ENCODE data around the gene CD9. TPM values are rescaled to one million over a fixed set of nuclear protein-coding genes. Genes with fewer than 3 reads are reported as not detected.

CD9 gene
- total and polyA plus RNA-seq, 2 donors (not counting 1 experiment from before 2014, with no cell fraction given) = 7.2 to 12.8 TPM

DNA sequence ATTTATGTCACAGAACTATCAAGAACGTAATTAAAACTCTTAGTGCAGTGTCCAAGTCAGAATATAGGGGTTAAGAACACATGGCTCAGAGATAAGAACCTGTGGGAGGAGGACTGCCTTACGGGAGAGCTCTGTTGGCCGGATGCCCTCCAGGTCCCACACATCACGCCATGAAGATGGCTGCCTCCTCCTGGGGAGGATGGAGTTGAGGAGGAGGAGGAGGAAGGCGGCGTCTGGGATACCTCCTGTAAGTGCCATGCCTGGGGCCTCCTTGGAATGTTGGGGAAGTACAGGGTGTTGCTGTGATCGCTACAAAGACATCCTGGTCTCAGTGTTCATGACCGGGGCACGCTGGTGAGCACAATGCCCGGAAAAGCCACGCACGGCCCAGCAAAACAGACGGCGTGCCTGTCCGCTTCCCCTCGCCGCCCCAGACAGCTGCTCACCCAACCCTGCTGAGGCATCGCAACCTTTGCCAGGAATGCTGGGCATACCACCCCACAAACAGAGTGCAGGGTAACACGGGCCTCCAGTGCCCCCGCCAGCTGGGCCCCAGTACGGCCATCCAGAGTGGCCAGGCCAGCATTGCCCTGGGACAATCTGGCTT is 28.7 kb upstream of the CD9 start:
- Histone ChIP-seq H3K4me2 (replicated peaks; ENCODE audit: low read depth, low read length, poor library complexity, severe bottlenecking) (no peak overlapping the region), H3K4me1 (ENCODE audit: control insufficient read depth in 2 of 2, insufficient read depth in 2 of 2, low read length in 2 of 2) (peaks cover 15 to 17% of the 10 kb centered on the region in 2 donors), H3K27me3 (replicated peaks in 1 of 4; ENCODE audit: control extremely low read depth in 1 of 4, control insufficient read depth in 3 of 4, insufficient read depth in 4 of 4, low read length in 3 of 4) (no peaks in the 10 kb centered on the region), H3K36me3 (replicated peaks in 1 of 2; ENCODE audit: control extremely low read depth in 1 of 2, control insufficient read depth in 1 of 2, extremely low read depth in 1 of 2, insufficient read depth in 2 of 2, low read length in 1 of 2) (no peaks in the 10 kb centered on the region), H3K4me3 (ENCODE audit: control extremely low read depth in 1 of 5, extremely low read depth in 1 of 5, insufficient read depth in 1 of 5, low read depth in 2 of 5, low read length in 4 of 5) (no peak overlapping the region), H3K79me2 (ENCODE audit: control insufficient read depth, insufficient read depth, low read length) (no peaks in the 10 kb centered on the region), H3K27ac (ENCODE audit: low read length in 2 of 2) (no peak overlapping the region), H2AFZ (ENCODE audit: insufficient read depth, low read depth, low read length, poor library complexity, severe bottlenecking) (no peak overlapping the region), H3K9ac (ENCODE audit: low read length) (no peak overlapping the region), H4K20me1 (ENCODE audit: control insufficient read depth, insufficient read depth, low read length, poor library complexity, severe bottlenecking) (no peaks in the 10 kb centered on the region), H3K9me3 (ENCODE audit: control extremely low read depth in 1 of 3, control insufficient read depth in 2 of 3, insufficient read depth in 1 of 3, low read length in 2 of 3) (peaks cover 0 to 4% (median 0%) of the 10 kb centered on the region in 3 donors)
- TF ChIP-seq EZH2 (IDR thresholded peaks at IDR 0.05; ENCODE audit: borderline replicate concordance, insufficient read depth, low read depth, low read length, poor library complexity, severe bottlenecking) = no peak
- TF ChIP-seq, protein P1, sequence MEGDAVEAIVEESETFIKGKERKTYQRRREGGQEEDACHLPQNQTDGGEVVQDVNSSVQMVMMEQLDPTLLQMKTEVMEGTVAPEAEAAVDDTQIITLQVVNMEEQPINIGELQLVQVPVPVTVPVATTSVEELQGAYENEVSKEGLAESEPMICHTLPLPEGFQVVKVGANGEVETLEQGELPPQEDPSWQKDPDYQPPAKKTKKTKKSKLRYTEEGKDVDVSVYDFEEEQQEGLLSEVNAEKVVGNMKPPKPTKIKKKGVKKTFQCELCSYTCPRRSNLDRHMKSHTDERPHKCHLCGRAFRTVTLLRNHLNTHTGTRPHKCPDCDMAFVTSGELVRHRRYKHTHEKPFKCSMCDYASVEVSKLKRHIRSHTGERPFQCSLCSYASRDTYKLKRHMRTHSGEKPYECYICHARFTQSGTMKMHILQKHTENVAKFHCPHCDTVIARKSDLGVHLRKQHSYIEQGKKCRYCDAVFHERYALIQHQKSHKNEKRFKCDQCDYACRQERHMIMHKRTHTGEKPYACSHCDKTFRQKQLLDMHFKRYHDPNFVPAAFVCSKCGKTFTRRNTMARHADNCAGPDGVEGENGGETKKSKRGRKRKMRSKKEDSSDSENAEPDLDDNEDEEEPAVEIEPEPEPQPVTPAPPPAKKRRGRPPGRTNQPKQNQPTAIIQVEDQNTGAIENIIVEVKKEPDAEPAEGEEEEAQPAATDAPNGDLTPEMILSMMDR (IDR thresholded peaks at IDR 0.05) = no peak
- intact Hi-C loops (cut with micrococcal nuclease) = no loop called here
- ChIA-PET CTCF (no interaction called here), POLR2A (no interaction called here)
- peaks cover 13% of the 10 kb centered on the region for H3K4me1 Mint-ChIP-seq
- no peak for ATAC-seq (ENCODE audit: low read depth)
- no peak overlapping the region for H3K27ac Mint-ChIP-seq
- no peak for DNase-seq
- peaks cover 15% of the 10 kb centered on the region for H3K27me3 Mint-ChIP-seq
- WGBS (ENCODE audit: insufficient coverage) = 98% methylated on average over 18 of the region's 21 CpGs
- H3K9me3 Mint-ChIP-seq (ENCODE audit: insufficient read depth) = no peaks in the 10 kb centered on the region
- no peak overlapping the region for H3K4me3 Mint-ChIP-seq

DNA sequence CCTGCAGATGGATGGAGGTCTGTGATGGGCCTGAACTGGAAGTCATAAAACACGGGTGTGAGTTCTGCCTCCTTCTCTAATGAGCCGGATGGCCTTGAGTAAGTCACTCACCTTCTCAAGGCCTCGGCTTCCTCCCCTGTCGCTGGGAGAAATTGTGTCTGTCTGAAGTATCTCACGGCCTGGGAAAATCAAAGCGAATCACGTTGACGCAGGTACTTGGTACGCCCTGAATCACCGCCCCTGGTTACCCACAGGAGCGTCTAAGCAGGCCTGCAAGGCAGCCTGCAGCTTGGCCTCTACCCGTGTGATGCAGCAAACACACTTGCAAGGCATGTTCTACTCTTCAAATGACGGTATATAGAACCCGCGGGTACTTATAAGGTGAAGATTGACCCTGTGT is 28.1 kb upstream of the CD9 start:
- H3K4me2 ChIP-seq (replicated peaks; ENCODE audit: low read depth, low read length, poor library complexity, severe bottlenecking) = no peak overlapping the region
- Mint-ChIP-seq H3K27ac (no peak overlapping the region), H3K4me3 (no peak overlapping the region), H3K4me1 (peaks cover 12% of the 10 kb centered on the region), H3K9me3 (ENCODE audit: insufficient read depth) (no peaks in the 10 kb centered on the region), H3K27me3 (peaks cover 15% of the 10 kb centered on the region)
- H2AFZ ChIP-seq (ENCODE audit: insufficient read depth, low read depth, low read length, poor library complexity, severe bottlenecking) = no peak overlapping the region
- no peak overlapping the region for H3K9ac ChIP-seq (ENCODE audit: low read length)
- no peak for TF ChIP-seq EZH2 (IDR thresholded peaks at IDR 0.05; ENCODE audit: borderline replicate concordance, insufficient read depth, low read depth, low read length, poor library complexity, severe bottlenecking)
- TF ChIP-seq, protein P1 (IDR thresholded peaks at IDR 0.05) = no peak
- H3K36me3 ChIP-seq (replicated peaks in 1 of 2; ENCODE audit: control extremely low read depth in 1 of 2, control insufficient read depth in 1 of 2, extremely low read depth in 1 of 2, insufficient read depth in 2 of 2, low read length in 1 of 2) = no peaks in the 10 kb centered on the region
- H3K4me1 ChIP-seq (ENCODE audit: control insufficient read depth in 2 of 2, insufficient read depth in 2 of 2, low read length in 2 of 2) = peaks cover 12 to 13% of the 10 kb centered on the region in 2 donors
- POLR2A ChIA-PET = no interaction called here
- DNase-seq (no peak), ATAC-seq (ENCODE audit: low read depth) (no peak)
- WGBS (ENCODE audit: insufficient coverage) = 93% methylated on average over 11 of the region's 15 CpGs
- H3K79me2 ChIP-seq (ENCODE audit: control insufficient read depth, insufficient read depth, low read length) = no peaks in the 10 kb centered on the region
- no peaks in the 10 kb centered on the region for H3K9me3 ChIP-seq (ENCODE audit: control extremely low read depth in 1 of 3, control insufficient read depth in 2 of 3, insufficient read depth in 1 of 3, low read length in 2 of 3)
- H3K27me3 ChIP-seq (replicated peaks in 1 of 4; ENCODE audit: control extremely low read depth in 1 of 4, control insufficient read depth in 3 of 4, insufficient read depth in 4 of 4, low read length in 3 of 4) = no peaks in the 10 kb centered on the region
- no peak overlapping the region for H3K4me3 ChIP-seq (ENCODE audit: control extremely low read depth in 1 of 5, extremely low read depth in 1 of 5, insufficient read depth in 1 of 5, low read depth in 2 of 5, low read length in 4 of 5)
- CTCF ChIA-PET = interaction anchor here (0.6 kb wide), 1 partner anchor 15 kb away, joined by 3 read pairs; no protein-coding TSS in a partner anchor
- intact Hi-C loops (cut with micrococcal nuclease) = no loop called here
- no peak overlapping the region for H3K27ac ChIP-seq (ENCODE audit: low read length in 2 of 2)
- H4K20me1 ChIP-seq (ENCODE audit: control insufficient read depth, insufficient read depth, low read length, poor library complexity, severe bottlenecking) = no peaks in the 10 kb centered on the region

All from B cell (primary cell).